ENCODE measurements around the gene PSMB4.

DNA sequence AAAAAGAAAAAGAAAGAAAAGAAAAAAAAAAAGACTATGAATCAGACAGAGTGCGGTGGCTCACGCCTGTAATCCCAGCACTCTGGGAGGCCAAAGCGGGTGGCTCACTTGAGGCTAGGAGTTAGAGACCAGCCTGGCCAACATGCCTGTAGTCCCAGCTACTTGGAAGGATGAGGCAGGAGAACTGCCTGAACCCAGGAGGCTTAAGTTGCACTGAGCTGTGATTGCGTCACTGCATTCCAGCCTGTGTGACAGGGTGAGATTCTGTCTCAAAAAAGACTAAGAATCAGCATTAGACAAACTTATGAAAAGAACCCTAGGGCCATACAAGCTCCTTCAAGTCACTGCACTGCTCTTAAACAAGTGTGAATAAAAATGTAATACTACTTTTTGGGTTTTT, 16.9 kb downstream of the PSMB4 start:
- TF ChIP-seq, protein P1, sequence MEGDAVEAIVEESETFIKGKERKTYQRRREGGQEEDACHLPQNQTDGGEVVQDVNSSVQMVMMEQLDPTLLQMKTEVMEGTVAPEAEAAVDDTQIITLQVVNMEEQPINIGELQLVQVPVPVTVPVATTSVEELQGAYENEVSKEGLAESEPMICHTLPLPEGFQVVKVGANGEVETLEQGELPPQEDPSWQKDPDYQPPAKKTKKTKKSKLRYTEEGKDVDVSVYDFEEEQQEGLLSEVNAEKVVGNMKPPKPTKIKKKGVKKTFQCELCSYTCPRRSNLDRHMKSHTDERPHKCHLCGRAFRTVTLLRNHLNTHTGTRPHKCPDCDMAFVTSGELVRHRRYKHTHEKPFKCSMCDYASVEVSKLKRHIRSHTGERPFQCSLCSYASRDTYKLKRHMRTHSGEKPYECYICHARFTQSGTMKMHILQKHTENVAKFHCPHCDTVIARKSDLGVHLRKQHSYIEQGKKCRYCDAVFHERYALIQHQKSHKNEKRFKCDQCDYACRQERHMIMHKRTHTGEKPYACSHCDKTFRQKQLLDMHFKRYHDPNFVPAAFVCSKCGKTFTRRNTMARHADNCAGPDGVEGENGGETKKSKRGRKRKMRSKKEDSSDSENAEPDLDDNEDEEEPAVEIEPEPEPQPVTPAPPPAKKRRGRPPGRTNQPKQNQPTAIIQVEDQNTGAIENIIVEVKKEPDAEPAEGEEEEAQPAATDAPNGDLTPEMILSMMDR (IDR thresholded peaks at IDR 0.05; ENCODE audit: low read depth, low read length), result no peak
- TF ChIP-seq EZH2phosphoT487 (IDR thresholded peaks at IDR 0.05; ENCODE audit: low read depth), result no peak

Measured in OCI-LY3 (cell line).